Cortex of kidney (tissue), 1 donor: Measurements from ENCODE around the gene AXIN2.

Experiments
- DNase-seq: peaks from one replicate; lab custom pipeline; 2025; lab: John Stamatoyannopoulos, UW

The AXIN2 gene

DNA sequence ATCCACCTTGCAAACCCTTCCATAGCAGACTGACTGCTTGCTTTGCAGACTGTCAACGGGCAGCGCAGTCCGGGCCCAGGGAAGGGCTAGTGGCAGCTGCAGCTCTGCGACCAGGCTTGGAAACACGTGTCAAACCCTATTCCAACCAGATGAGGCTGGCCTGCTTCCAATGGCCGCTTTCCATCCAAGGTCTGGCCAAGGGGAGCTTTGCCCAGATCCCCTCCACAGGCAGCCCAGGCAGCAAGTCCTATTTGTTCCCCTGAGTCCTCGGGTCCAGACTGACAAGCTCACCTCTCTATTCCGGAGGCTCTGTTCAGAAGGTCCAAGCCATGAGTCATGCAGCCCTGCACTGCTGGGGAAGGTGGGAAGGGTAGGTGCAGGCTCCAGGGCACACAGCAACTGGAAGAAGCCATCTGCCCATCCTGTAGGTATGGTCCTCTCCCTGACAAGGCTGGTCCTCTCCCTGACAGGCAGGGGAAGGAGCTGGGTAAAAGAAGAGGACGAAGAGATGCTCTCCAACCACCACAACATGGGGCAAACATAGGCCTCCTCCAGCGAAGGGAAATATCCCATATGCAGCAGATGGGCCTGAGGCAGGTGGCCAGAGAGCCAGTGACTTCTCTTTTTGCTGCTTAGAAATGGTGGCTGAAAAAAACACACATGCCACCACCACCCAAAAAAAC is 22.6 kb upstream of the AXIN2 start:
- no peak for DNase-seq

DNA sequence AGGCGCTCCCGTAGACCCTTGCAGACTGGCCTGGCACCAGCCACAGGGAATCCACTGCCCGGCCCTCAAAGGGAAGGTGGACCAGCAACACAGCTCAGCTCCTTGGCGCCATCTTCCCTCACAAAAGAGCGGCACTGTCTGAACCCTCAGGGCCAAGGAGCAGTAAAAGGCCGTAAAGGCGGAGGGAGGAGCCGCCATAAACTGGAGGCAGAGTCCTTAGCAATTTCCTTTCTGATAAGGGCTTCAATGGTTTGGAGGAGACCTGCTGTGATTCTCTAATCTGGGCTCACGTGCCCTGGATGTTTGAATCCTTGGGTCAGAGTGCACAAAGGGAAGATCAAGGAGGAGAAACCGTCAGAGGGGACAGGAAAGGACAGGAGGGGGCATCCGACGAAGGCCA is 15.5 kb upstream of the AXIN2 start:
- DNase-seq = no peak

DNA sequence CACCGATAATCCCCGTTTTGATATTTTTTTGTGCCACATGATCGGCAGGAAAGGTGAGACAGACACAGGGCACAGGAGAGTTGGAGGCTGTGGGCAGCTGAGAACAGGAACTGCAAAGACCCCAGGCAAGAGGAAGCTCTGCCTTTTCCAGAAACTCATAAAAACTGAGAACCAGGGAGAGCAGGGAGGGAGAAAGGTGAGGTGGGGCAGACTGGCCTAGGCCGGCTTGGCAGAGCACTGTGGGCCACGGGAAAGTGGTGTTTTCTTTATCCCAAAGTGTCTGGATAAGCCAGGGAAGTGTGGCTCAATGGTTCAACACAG is 11.8 kb upstream of the AXIN2 start:
- no peak for DNase-seq

DNA sequence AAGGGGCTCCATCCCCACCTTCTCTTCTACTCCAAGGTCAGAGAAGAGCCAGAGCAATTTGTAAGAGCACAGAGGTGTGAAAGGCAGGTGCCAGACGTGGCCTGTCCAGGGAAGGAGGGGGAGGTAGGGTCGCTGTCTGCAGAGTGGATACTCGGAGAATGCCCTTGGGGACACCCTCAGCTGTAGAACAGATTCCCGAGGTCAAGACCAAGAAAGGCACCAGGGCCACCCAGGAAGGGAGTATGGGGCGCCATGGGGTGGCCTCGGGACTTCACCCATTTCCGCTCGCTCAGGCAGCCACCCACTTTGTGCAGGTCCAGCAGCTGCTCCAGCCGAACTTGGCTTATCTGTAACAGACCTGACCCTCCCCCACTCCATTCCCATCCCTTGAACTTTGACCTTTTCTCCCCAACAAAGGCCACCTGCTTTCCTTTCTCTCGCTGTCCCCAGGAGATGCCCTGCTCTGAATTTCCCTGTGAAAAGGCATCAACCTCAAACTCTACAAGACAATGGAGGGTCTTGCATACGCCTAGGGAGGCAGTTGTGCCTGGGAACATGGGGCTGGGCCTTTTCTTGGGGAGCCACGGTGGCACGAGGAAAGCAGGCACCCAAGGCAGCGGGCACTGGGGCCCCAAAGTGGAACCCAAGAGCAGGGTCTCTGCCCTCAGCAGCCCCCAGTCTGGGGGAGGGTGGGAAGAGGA is 11.3 kb upstream of the AXIN2 start:
- no peak for DNase-seq

DNA sequence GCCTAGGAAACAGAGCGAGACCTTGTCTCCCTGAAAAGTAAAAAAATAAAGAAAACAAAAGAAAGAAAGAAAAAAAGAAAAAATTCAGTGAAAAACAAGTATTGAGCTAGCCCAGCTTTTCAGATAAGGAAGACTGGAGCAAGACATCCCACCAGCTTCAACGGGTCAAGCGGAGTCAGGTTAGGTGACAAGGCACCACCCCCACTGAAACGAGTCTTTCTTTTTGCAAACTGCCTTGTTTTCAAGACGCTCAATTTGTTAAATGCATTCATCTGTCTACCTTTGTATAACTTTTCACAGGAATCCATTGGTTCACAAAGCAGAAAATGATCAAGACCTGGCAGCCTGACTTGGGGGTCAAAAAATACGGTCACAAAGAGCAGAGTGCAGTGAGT is 10.7 kb upstream of the AXIN2 start:
- DNase-seq = no peak

DNA sequence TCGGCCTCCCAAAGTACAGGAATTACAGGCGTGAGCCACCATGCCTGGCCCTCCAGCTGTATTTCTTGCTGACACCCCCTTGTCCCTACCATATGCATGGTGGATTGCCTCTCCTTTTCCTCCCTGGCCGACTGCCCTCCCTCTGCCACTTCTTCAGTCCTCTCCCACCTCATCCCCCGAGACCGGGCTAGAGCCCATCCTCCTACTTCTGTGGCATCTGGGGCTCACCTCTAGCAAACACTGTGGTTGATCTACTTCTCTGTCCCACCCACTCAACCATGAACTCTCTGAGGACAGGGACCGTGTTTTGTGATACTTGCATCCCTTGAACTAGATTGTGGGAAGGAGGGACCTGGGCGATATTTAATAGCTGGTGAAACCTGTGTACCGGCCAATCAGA is 7.5 kb upstream of the AXIN2 start:
- no peak for DNase-seq

DNA sequence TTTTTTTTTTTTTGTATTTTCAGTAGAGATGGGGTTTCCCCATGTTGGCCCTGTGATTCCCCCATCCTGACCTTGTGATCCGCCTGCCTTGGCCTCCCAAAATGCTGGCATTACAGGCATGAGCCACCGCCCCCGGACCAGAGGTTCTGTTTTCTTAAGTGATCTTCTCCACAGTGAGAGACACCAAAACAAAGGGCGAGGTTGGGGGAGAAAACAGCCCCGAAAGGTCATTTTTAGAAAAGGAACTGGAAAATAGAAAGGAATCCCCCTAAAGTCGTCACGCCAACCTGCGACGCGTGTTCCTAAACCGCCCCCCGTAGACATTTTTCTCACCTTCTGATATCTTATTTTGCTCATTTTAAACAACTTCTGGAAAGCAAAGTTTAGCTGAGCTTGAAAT is 6.1 kb upstream of the AXIN2 start:
- no peak for DNase-seq

DNA sequence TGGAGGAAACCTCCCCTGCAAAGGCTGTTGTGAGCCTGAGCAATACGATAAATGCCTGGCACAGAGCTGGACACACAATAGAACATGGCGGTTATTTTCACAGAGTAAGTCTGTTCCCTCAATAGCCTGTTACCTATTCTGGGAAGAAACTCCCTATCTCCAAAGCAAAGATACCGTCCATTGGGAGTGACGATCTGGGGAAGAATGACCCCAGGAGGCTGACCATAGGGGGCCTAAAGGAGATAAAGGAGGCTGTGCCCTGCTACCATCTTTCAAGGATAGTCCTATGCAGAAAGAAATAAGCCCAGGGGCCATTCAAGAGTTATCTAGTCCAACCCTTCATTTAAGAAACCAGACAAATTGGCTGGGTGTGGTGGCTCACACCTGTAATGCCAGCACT is 4.1 kb upstream of the AXIN2 start:
- no peak for DNase-seq

DNA sequence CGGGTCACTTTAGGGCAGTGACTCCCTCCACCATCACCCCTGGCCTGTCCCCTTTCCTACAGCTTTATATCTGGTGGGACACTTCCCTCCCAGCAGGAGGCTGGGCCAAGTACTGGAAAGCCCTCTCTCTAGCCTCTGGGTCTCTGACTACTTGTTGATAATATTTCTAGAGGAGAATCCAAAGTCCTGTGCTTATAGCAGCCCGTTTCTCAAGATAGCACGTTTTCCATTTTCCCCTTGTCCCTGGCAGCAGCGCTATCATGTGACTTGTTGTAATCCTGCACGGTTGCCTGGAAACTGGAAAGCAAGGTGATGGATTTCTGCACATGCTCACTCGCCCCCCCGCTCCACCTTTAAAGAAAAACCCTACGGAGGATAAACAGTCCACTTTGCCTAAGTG is 3.3 kb upstream of the AXIN2 start:
- DNase-seq = no peak

DNA sequence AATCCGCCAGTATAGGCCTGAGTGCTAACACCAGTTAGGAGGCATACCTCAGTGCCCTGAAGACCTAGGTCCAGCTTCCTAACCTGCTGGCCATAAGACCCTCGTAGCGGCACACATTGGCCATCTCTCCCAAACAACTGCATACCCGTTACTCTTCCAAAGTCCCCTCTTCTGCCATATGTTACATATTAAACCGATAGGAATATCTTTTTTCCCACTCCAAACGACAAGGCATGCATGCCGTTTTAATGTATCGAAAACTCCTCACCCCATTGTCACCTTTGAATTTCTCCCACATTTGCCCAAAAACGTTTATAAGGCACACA is 721 bp upstream of the AXIN2 start:
- no peak for DNase-seq

DNA sequence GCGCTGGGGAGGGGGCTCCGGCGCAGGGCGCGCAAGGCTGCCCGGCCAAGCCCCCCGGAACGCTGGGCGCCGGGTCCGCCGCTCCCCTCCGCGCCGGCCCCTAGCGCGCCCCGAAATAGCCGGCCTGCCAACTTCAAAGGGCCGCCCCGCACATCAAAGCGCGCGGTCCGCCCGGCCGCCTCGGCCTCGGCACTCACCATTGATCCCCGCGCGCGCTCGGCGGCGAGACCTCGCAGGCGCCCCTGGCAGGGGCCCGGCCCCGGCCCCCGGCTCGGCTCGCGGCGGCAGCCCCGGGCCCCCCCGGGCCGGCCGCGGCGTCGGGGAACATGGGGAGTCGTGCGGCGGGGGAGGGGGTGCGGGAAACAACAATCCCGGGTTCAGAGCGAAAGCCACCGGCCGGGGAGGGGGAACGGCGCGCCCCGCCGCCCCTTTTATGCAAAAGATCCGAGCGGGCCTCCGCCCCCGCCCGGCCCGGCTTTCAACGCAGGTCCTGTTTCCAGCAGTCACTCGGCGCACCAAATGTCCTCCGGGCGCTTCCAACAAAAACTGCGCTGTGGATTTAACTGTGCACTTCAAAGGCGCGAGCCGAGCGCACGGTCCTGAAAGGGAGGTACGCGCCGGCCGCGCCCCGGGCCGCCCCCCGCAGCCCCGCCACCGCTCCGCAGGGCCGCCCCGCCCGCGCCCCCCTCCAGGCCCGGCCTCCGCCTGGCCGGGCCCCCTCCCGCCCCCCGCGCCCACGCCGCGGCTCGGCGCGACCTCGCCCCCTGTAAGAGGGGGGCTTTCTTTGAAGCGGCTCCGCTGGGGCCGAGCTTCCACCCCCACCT is 608 bp downstream of the AXIN2 start:
- DNase-seq = no peak

DNA sequence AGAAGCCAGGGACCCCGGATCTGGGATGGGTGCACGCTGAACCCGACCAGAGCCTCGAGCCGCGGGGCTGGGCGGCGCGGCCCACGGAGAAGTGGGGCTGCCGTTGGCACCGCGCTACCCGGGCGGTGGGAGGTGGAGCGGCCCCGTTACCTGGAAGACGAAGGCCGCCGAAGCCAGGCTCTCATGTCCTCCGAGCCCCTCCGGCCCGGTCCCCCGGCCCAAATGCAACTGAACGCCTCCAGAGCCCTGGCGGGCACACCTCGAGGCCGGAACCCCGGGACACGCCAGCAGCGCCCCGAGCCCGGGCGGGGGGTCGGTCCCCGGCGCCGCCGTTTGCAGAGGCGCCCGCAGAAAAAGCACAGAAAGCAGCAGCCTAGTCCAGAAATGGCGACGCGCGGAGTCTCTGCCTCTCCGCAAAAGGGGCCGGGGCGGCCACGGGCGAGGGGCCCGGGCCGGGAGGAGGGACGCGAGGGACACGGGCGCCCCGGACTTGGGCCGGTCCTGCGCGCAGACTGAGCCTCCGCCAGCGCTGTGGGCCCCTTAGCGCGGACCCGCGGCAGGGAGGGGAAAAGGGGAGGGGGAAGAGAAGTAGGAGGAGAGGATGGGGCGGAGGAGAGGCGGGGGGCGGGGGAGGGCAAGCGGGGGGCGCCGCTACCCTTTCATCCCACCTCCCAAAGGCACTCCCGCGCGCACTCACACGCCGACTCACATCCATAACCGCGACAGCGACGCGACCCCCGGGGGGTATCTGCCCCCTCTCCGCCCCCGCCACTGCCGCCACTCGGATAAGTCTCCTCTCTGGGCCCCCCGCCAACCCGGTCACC is 1.4 kb downstream of the AXIN2 start:
- no peak for DNase-seq

DNA sequence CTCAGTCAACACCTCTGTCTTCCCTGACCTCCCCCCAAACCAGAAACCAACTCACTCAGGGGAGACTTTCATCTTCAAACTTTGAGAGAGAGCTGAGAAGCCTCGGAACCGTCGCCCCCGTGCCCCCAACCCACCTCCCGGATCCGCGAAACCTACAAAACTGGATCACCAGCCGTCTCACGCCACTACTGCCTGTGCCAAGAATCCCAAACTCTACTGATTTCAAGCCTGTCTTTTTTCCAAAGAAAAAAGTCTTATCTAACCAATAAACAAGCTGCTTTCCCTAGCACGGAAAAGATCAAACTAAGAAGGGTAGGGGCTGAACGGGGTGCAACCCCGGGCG is 2.0 kb downstream of the AXIN2 start:
- no peak for DNase-seq

DNA sequence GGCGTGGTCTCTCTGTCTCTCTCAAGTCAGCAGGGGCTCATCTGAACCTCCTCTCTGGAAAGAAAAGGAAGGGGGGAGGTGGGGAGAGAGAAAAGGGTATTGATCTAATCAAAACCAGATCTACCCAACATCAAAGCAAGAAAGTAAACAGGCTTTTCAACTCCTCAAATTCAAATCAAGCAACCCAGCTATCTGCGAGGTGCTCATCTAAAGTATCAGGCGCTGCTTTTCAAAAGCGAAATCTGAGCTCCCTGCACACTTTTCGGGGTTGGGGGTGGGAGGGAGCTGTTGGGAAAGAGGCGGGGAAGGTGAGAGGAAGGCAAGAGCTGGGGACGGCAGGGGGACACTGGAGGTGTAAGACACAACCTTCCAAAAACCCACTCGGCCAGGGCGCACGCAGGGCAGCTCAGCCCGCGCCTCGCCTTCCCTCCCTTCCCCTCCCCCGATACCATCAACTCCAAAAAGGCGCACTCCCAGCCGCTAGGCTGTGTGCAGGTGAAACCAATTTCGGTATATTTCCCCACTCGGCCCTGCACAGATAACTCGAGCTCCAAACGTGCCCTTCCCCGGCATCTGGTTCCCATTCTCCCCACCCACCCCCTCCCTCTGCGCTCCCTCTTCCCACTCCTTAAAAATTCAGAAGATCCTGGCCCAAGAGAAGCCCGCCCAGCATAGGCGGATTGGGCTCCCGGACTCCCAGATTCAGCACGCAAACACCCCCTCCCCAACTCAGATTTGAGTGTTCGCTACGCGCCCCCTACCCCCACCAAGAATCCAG is 2.6 kb downstream of the AXIN2 start:
- DNase-seq = no peak

DNA sequence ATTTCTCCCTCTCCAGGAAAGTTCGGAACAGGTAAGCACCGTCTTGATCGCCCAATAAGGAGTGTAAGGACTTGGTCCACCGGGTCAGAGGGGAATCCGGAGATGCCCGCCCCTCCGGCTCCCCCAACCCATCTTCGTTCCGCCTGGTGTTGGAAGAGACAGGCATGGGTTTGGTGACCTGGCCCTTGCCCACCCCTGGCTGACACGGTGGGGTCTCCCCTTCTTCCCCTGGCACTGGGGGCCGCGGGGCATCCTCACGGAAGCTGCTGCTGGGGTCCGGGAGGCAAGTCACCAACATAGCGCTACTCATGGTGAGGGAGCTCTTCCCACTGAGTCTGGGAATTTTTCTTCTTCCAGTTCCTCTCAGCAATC is 3.2 kb downstream of the AXIN2 start:
- no peak for DNase-seq

DNA sequence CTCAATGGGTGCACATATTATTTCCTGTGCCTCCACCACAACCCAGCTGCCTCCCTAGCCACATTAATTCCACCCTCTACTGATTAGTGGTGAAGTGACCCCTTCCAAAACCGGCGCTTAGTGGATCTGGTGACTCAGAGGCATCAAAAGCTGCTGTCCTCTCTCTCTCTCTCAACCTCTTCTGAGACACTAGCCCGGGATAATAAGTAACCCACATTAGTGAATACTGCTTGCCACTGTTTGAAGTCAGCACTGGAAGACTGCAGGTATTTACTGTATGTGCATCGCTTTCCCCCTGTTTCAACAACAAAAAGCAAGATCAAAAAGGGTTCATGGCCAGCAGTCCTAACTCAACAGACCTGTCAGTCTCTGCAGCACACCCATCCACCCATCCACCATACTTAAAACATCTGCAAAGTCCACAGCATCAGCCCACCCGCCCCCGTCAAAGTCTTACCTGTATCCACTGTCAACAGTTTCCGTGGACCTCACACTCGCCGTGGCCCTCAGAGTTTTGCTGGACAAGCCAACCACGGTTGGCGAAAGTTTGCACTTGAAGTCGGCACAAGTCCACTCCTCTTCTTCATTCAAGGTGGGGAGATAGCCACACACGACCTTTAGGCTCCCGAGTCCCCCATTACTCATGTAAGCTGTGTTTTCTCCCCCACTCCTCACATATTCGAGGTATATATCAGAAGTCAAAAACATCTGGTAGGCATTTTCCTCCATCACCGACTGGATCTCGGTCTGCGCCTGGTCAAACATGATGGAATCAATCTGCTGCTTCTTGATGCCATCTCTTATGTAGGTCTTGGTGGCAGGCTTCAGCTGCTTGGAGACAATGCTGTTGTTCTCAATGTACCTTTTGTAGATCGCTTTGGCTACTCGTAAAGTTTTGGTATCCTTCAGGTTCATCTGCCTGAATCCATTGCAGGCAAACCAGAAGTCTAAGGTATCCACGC is 3.8 kb downstream of the AXIN2 start:
- no peak for DNase-seq

DNA sequence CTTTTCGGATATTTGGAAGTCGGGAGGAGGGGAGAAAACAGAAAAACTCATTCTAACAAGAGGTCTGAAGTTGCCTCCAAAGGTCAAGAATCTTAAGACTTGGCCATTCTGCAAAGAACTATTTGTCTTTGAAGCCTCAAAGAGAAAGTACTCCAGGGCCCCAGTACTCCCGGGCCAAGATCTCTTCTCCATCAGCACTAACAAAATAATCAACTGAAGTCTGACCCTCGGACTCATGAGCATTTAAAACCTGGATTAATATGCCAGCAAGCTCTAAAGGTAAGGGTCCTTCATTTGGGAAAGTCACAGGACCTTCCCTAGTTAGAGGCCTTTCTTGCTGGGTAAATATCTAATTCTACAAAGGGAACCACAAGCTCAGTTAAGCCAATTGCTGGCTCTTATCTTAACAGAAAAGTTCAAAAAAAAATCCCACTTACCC is 4.5 kb downstream of the AXIN2 start:
- DNase-seq = no peak

DNA sequence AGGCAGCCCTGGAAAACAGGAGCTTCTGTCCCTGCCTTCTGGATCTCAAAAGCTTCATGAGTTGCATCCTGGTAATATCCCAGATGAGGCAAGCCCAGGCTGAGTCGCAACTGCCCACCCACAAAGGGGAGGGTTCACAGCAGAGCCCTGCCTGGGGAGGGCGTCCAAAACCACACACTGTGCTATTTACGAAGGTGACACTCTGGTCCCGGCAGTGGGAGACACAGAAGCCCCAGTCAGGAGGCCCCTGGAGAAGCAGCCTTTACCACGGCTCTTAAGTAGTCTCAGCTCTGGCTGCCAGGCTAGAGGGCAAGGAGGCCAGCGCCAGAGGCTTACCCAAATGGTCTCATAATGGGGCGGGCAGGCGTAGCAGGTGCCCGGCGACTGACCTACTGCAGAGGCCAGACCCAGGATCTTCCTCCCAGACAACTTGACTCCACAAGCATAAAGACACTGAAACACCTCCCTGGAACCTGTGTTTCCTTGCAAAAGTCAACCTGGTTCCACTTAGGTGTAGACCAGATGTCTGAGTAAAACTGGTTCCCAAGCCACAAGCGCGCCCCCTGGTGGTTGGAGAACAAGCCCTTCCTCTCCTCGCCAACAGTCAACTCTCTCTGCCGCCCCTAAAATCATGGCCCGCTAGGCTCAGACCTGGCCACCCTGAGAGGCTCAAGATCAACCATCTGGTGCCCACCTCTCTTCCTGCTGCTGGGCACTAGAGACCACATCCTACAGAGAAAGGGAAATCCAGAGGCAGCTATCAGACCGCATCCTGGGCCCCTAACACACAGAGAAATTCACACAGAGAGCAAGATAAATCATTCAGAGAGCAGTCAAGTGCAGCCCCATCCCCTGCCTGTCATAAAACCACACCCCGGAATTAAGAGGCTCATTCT is 5.2 kb downstream of the AXIN2 start:
- no peak for DNase-seq

DNA sequence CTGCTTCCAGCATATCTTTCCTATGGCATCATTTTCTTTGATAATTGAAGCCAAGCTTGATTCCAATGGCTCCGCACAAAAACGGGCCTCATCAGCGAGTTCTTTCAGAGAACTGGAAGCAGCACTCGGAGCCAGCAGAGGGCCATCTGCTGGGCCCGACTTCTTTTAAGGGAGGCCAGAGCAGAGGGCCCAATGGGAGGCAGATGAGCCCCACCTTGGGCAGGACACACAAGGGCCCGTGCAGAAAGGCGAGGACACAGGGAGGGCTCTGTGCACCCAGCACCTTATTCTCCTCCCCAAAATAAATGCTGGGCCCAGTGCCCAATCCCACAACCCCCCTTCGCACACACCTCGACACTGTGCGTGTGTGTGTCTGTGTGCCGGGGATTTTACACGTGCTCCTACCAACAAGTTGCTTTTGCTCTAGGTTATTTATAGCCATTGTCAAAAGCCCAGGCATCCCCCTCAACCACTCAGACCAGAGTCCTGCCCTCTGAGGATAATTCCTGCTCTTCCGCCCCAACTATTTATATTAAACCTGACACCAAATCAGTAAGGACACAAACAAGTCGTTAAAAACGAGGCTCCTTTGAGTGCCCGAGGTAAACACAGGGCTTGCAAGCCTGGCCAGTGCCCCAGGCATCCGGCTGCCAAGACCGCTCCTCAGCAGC is 6.8 kb downstream of the AXIN2 start:
- DNase-seq = no peak
